ENCODE results near the gene CYP19A1.

DNA sequence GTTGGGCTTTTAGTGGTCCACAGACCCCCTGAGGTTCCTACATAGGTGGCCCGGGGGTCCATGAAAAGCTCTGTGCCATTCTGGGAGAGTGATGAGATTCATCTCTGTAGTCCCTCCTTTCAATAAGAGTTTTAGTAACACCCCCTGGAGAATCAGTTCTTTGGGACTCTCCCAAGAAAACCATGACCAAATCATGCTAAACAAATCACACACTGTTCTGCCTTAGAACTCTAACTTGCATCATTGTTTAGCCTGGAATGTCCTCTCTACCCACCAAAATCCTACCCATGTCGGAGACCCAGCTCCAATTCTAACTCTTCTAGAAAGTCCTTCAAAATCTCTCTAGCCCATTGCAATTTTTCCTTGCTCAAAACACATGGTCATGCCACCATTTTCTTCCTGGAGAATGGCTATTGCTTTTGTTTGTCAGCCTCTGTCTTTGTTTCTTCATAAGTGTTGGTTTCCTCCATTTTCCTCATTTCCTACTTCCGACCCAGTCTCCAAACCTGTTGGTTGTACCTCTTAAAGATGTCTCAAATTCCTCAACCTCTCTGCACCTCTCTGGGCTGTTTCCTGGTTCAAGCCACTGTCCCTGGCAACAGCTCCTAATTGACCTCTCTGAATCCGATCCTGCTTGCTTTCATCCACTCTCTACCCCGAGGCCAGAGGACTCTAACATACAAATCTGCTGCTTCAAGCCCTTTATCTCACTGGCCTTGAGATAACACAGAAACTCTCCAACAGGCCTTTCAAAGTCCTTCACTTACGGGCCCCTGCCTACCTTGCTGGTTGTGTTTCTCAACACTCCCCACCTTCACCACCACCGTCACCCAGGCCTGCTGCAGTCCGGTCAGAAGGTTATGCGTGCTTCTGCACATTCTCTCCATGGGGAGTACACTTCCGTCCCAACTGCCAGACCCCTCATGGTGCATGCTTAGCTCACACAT is 23.7 kb downstream of the CYP19A1 start:
- TF ChIP-seq, protein P1, sequence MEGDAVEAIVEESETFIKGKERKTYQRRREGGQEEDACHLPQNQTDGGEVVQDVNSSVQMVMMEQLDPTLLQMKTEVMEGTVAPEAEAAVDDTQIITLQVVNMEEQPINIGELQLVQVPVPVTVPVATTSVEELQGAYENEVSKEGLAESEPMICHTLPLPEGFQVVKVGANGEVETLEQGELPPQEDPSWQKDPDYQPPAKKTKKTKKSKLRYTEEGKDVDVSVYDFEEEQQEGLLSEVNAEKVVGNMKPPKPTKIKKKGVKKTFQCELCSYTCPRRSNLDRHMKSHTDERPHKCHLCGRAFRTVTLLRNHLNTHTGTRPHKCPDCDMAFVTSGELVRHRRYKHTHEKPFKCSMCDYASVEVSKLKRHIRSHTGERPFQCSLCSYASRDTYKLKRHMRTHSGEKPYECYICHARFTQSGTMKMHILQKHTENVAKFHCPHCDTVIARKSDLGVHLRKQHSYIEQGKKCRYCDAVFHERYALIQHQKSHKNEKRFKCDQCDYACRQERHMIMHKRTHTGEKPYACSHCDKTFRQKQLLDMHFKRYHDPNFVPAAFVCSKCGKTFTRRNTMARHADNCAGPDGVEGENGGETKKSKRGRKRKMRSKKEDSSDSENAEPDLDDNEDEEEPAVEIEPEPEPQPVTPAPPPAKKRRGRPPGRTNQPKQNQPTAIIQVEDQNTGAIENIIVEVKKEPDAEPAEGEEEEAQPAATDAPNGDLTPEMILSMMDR (conservative IDR thresholded peaks at IDR 0.05): no peak
- no peak for TF ChIP-seq EZH2 (IDR thresholded peaks at IDR 0.05; ENCODE audit: low read depth)

Data from PC-9 (cell line).